Embryonic facial prominence (tissue), 1 donor: Measurements from ENCODE around the gene SPEF1.

Source experiments
- DNase-seq: peaks from one replicate; pipeline ENCODE4 v3.0.0-alpha.2; 2016; ENCODE audit errors: extremely low spot score

Gene SPEF1

GRCh38 chr20:3788685-3789155, 7.5 kb upstream of the SPEF1 start:
- DNase-seq, result no peak

- no peak for DNase-seq
These were observed 6.2 kb upstream of the SPEF1 start for GRCh38 chr20:3787324-3788014.

DNA sequence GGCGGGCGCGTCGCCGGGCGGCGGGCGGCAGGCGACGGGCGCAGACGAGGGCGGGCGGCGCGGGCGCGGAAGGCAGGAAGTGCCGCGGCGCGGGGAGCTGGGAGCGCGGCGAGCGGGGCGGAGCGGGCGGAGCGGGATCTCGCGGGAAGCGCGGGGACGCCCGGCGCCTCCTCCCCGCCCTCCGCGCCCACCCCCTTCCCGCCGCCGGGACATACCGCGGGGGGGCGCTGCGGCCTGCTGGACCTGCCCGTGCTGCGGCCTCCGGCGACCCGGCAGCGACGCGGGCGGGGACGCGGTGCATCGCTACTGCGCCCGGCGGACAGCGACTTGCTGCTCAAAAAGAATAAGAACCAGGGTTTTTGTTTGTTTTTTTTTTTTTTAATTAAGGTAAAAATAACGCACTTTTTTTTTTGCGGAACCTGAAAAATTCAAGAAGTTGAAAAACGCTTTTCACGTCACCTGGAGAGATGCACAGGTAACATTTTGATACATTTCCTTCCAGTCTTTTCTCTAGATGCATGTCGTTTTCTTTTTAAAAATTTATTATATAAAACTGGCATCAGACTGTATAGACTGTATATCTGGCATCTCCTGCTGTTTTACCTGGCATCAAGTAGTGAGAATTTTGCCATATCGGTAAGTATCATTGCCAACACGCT, 5.5 kb upstream of the SPEF1 start, which contains the start of gene CENPB:
TSS of gene CENPB (minus strand) at position 76 of the 659 bp plus-strand sequence. CDS start 257 bp downstream, outside the sequence.
- peak; percentile 78 for DNase-seq

GRCh38 chr20:3786126-3786484, 4.9 kb upstream of the SPEF1 start:
- DNase-seq, result no peak

DNA sequence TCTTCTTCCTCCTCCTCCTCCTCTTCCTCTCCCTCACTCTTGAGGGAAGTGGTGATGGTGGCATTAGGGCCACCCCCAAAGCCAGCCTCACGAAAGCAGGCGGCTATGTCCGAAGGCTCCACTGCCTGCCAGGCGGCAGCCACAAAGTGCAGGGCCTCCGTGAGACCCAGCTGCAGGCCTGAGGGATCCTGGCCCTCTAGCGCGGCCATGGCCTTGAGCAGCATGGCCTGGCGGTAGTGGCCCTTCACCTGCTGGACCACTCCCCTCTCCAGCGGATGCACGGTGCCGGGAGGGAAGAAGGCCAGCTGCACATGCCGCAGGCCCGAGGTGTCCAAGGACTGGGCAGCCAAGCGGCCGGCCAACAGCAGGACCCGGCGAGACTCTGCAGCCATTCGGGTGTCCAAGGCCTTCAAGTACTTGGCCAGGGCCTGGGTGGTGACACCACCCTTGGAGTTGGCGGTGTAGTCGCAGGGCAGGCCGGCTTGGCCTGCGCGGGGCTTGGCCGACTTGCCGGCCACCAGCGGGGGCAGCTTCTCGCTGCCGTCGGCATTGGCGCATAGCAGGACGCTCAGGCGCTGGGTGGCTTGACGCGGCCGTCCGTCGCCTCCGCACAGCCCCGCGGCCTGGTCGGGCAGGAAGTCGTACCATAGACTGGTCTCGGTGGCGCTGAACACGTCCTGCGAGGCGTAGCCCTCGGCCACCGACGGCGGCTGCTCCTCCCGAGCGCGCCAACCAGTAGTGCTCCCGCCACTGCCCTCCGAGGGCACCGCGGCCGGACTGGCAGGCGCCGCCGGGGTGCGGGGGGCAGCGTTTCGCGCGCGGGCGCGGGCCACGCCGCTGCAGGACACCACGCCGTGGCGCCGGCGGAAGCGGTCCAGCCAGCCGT, 4.2 kb upstream of the SPEF1 start:
- no peak for DNase-seq

DNA sequence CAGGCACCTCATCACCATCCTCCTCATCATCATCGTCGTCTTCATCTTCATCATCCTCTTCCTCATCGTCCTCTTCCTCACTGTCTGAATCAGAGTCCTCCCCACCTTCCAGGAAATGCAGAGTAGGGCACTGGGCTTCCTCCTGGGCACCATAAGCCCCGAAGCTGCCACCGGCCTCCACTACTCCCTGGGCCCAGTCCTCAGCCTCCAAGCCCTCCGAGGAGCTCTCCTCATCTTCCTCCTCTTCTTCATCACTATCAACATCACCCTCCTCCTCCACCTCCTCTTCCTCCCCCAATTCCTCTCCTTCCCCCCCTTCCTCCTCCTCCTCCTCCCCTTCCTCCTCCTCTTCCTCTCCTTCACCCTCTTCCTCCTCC, 3.6 kb upstream of the SPEF1 start:
- DNase-seq, result no peak

- DNase-seq, result no peak
These were observed 3.1 kb upstream of the SPEF1 start for GRCh38 chr20:3784216-3784853.

DNA sequence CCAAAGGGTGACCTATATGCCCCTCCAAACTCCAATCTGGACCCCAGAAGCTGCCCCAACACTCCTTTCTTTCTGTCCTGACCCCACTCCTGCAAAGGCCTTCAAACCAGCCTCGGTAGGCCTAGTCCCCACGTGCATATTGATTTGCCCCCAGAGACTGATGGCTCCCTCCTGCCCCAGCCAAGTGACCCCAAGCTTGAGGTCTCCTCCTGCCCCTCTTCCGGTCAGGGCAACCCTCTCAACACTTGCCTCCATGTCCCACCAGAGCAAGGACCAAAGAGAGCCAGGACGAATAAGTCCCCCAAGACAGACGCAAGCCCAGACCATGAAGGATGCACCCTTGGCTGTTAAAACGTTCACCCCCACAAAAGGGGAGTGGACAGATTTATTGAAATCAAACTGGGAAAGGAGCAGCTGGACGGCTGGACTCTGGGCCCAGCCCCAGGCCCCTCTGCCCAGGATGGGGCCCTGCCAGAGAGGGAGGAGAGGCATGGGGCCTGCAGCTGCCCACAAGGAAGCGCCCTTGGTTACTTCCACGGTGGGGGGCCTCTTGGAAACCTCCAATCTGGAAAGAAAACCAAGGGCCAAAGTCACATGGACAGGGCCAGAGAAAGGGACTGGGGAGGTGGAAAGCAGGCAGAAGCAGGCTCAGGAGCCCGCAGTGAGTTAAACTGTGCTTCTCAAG, 2.4 kb upstream of the SPEF1 start:
- no peak for DNase-seq

DNA sequence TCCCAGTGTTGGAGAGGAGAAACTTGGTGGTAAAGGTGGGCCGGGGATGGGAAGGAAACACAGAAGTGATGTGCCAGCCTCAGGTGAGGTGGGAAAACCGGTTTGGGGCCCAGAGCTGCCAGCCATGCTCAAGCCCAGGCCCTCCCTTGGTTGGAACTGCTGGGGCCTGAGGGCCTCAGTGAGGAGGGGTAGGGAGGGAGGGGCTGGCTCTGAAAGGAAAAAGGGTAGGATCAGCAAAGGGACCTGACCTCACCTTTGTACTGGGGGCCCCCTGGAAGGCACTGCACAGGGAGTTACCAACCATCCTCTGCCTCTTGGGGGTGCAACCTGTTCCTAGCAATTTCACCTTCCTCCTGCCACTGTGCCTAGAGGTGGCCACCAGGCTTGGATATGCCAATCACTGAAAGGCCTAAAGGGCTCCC, 1.8 kb upstream of the SPEF1 start:
- DNase-seq, result no peak

DNA sequence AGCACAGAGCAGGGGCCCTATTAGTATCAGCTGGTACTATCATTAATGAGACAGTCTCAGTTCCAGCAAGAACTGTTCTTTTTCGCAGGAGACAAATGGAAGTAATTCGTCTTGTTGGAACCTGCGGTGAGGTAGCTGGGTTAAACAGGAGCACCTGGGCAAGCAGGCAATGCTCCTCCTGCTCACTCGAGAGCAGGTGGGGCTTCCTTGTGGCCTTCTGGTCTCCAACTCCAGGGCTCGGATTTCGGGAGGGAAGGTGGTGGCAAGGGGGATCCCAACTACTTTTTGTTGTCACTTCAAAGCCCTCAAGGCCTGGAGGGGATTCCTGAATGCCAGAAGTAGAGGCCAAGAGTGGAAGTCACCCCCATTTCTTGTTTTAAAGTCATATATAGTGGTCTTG, 1.3 kb upstream of the SPEF1 start:
- DNase-seq, result no peak

DNA sequence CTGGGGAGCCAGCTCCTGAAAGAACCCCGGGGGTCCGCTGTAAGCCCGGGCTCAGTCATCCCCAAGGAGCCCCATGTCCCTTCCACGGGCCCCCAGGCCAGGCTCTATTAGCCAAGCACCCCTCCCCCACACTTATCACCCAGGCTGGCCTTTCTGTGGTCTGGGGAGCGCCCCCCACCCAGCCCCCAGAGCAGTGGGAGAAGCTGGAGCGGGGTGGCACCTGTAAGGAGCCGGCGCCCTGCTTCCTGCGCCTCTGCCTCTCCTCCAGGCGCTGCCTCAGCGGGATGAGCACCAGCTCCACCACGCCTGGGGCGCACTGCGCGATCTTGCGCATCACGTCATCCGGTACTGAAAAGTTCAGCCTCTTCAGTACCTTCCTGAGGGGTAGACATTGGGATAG, 2.3 kb downstream of the SPEF1 start:
- no peak for DNase-seq

DNA sequence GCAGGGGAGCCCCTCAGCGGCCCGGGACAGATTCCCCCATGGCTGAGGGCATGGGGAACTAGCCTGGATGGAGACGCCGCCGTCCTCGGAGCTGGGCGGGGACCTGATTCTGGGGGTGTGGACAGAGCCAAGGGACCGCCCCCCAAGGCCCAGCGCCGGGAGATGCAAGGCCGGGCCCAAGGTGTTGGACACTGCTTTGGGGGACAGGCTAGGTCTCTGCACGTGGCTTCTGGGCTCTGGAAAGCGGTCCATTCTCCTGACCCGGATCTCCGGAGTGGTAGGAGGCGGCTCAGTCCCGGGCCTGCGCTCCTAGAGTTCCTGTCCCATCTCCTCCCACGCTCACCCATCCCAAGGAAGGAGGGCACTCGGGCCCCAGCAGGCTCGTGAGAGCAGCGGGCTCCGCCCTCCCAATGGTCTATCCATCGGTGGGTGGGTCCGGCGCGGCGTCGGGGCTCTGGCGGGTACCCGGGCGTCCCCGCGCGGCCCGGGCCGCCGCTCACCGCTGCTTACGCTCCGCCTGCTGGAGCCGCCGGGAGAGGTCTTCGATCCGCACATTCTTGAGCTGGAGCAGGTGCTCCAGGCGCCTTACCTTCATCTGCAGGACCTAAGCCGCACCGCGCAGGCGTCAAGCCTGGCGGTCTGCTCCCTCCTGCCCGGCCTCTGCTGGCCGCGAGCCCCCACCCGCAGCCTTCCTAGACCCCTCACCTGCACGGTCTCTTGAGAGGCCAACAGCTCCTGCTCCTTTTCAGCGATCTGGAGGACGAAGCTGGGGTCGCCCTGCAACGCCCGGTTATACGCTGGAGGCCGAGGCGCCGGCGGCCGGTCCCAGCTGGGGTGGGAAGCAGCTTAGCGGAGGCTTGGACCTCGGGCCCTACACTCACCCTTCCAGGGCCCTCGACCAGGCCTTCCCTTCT, 3.3 kb downstream of the SPEF1 start:
- DNase-seq, result no peak

- DNase-seq, result no peak
These were observed 3.9 kb downstream of the SPEF1 start for GRCh38 chr20:3777381-3777715.

- DNase-seq, result no peak
These were observed 5.7 kb downstream of the SPEF1 start for GRCh38 chr20:3775457-3776108.

DNA sequence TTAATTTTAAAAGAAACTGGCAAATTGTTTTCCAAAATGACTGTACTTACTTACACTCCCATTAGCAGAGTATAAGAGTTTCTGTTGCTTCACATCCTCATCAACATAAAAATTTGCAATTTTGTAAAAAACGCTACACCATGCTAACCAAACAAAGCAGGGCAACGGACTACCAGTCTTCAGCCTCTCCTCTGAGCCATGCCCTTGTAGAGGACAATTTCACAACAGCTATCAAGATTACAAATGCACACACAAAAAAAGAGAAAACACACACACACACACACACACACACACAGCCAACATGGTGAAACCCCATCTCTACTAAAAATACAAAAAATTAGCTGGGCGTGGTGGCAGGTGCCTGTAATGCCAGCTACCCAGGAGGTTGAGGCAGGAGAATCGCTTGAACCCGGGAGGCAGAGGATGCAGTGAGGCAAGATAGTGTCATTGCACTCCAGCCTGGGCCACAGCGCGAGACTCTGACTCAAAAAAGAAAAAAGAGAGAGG, 9.6 kb downstream of the SPEF1 start:
- no peak for DNase-seq

GRCh38 chr20:3768342-3769130, 12.7 kb downstream of the SPEF1 start:
- peak; percentile 52 for DNase-seq

- peak; percentile 93 for DNase-seq
These were observed 13.6 kb downstream of the SPEF1 start, which contains the start of gene ADISSP for GRCh38 chr20:3767427-3768341. ADISSP (minus strand) TSS chr20:3767753; CDS start chr20:3760100, 7,653 bp downstream.

DNA sequence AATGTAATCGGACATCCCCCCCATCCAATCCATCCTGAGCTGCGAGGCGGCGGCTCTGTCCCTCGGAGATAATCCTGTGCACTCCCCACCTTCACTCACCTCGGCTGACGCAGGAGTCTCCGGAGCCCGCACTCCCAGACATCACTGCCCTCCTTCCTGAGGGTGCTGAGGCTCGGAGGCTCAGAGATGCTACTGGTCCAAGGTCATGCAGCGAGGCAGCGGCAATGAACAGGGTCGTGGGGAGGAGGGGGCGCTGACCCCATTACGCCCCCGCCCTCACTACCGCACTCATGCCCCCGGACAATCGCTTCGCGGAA, 14.2 kb downstream of the SPEF1 start:
- DNase-seq, result no peak
